Nephron progenitor cell (in vitro differentiated cells): Measurements from ENCODE around the gene GPC3.
A peak's percentile ranks its signal among the peaks of the same experiment; 100 is the strongest.

Source experiments
- DNase-seq: peaks from one replicate; pipeline ENCODE4 v3.0.0; 2021
- H3K27ac Mint-ChIP-seq: 2 replicates; pipeline ENCODE4 v1.8.0; 2021; ENCODE audit warnings: mild to moderate bottlenecking, moderate library complexity, mixed read lengths
- H3K27me3 Mint-ChIP-seq: 2 replicates; pipeline ENCODE4 v1.8.0; 2021; ENCODE audit warnings: mild to moderate bottlenecking, low read depth, mixed read lengths; ENCODE audit not compliant: poor library complexity
- H3K36me3 Mint-ChIP-seq: 2 replicates; pipeline ENCODE4 v1.8.0; 2021; ENCODE audit warnings: low read depth, mixed read lengths
- H3K4me1 Mint-ChIP-seq: 2 replicates; pipeline ENCODE4 v1.8.0; 2021; ENCODE audit warnings: mixed read lengths
- H3K4me3 Mint-ChIP-seq: 2 replicates; pipeline ENCODE4 v1.8.0; 2021; ENCODE audit warnings: mild to moderate bottlenecking, moderate library complexity, mixed read lengths
- H3K9me3 Mint-ChIP-seq: 2 replicates; pipeline ENCODE4 v1.8.0; 2021; ENCODE audit warnings: mild to moderate bottlenecking, moderate library complexity, mixed read lengths
- TF ChIP-seq, protein P1 (sequence below): fragments of 200-600 bp; sonication (generic); IDR thresholded peaks from 2 replicates; pipeline ENCODE4 v1.5.0; 2021; ENCODE audit warnings: antibody characterized with exemption

Gene GPC3

DNA sequence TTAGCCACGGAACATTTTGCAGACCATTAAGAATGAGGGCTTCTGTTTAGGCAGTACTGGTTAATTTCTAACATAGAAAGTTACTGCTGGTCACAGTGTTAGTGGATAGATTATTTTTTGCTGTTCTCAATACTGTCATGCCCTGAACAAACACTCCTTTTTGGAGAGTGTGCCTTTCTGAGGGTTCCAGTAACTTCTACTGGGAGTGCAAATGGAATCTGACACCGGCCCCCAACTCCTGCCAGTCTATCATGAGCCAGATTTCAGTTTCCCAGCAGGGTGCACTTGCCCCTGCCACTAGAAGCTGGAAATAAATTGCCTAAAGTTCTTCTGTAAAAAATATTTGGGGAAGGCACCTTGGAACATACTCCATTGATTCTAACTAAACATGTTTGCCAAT is 345.7 kb downstream of the GPC3 start:
- Mint-ChIP-seq H3K27ac (no peak overlapping the region), H3K27me3 (no peaks in the 10 kb centered on the region), H3K36me3 (peaks cover 6% of the 10 kb centered on the region), H3K4me3 (no peak overlapping the region), H3K4me1 (peaks cover 39% of the 10 kb centered on the region), H3K9me3 (no peaks in the 10 kb centered on the region)
- TF ChIP-seq, protein P1, sequence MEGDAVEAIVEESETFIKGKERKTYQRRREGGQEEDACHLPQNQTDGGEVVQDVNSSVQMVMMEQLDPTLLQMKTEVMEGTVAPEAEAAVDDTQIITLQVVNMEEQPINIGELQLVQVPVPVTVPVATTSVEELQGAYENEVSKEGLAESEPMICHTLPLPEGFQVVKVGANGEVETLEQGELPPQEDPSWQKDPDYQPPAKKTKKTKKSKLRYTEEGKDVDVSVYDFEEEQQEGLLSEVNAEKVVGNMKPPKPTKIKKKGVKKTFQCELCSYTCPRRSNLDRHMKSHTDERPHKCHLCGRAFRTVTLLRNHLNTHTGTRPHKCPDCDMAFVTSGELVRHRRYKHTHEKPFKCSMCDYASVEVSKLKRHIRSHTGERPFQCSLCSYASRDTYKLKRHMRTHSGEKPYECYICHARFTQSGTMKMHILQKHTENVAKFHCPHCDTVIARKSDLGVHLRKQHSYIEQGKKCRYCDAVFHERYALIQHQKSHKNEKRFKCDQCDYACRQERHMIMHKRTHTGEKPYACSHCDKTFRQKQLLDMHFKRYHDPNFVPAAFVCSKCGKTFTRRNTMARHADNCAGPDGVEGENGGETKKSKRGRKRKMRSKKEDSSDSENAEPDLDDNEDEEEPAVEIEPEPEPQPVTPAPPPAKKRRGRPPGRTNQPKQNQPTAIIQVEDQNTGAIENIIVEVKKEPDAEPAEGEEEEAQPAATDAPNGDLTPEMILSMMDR = no peak
- DNase-seq = no peak

DNA sequence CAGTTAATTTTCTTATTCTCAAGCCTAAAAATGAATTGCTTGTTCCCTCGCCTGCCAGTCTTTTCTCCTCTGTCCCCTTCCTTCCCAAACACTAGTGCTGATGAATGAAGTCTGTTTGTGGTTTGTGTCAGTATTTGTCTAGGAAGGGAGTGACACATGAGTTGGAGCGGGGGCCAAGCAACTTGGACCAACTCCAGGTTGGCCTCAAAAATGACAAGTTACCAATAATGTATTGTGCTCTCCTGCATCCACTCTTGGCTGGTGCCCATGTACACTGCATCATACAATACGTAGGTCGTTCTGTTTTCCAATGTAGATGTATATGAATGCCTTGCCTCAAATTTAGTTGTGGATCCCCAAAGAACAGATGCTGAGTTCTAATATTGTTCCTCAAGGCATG is 347.1 kb downstream of the GPC3 start:
- TF ChIP-seq, protein P1 = no peak
- H3K9me3 Mint-ChIP-seq = no peaks in the 10 kb centered on the region
- peaks cover 6% of the 10 kb centered on the region for H3K36me3 Mint-ChIP-seq
- H3K27me3 Mint-ChIP-seq = no peaks in the 10 kb centered on the region
- H3K27ac Mint-ChIP-seq = no peak overlapping the region
- peaks cover 39% of the 10 kb centered on the region for H3K4me1 Mint-ChIP-seq
- DNase-seq = no peak
- H3K4me3 Mint-ChIP-seq = no peak overlapping the region

DNA sequence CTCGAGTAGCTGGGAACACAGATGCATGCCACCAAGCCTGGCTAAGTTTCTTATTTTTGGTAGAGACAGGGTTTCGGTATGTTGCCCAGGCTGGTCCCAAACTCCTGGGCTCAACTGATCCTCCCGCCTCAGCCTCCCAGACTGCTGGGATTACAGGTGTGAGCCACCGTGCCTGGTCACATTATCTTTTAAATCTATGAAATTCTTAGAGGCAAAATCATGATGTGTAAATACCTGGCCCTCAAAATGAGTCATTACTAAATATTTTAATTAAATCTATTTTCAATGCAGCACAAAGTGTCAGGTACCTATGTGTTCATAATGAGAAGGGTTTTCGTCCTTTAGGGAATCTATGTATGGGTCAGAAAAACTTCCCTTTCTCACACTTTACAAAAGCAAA is 347.6 kb downstream of the GPC3 start:
- peaks cover 39% of the 10 kb centered on the region for H3K4me1 Mint-ChIP-seq
- DNase-seq = no peak
- TF ChIP-seq, protein P1 = no peak
- H3K4me3 Mint-ChIP-seq = no peak overlapping the region
- no peaks in the 10 kb centered on the region for H3K9me3 Mint-ChIP-seq
- H3K27ac Mint-ChIP-seq = no peak overlapping the region
- H3K27me3 Mint-ChIP-seq = no peaks in the 10 kb centered on the region
- peaks cover 6% of the 10 kb centered on the region for H3K36me3 Mint-ChIP-seq

DNA sequence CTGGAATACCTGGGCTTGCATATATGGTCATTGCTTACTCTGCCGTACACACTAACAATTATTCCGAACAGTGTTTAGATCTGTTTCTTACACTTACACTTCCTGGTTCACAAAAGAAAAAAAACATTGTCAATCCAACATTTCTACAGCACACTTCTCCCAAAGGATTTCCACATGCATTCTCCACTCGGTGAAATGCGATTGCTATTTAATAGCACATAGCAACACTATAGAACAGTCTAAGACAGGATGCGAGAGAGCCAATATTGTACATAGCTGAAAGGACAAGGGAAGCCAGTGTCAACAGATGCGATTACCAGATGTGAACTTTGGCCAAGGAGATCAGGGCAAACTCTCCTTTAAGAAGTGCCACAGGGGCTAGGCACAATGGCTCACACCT is 349.4 kb downstream of the GPC3 start:
- Mint-ChIP-seq H3K27ac (peak overlapping the region; percentile 13), H3K27me3 (no peaks in the 10 kb centered on the region), H3K9me3 (no peaks in the 10 kb centered on the region), H3K36me3 (peaks cover 6% of the 10 kb centered on the region), H3K4me1 (peaks cover 30% of the 10 kb centered on the region), H3K4me3 (no peak overlapping the region)
- DNase-seq = no peak
- TF ChIP-seq, protein P1 = no peak

DNA sequence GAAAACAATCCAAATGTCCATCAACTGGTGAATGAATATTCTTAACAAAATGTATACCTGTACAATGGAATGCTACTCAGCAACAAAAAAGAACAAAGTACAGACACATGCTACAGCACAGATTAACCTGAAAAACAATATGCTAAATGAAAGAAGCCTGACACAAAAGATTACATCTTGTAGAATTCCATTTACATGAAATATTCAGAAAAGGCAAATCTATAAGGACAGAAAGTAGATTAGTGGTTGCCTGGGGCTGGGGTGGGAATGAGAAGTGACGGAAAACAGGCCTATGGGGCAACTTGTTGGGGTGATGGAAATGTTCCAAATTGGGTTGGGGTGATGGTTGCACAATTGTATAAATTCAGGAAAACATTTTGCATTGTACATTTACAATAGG is 351.0 kb downstream of the GPC3 start:
- no peaks in the 10 kb centered on the region for H3K27me3 Mint-ChIP-seq
- H3K9me3 Mint-ChIP-seq = no peaks in the 10 kb centered on the region

DNA sequence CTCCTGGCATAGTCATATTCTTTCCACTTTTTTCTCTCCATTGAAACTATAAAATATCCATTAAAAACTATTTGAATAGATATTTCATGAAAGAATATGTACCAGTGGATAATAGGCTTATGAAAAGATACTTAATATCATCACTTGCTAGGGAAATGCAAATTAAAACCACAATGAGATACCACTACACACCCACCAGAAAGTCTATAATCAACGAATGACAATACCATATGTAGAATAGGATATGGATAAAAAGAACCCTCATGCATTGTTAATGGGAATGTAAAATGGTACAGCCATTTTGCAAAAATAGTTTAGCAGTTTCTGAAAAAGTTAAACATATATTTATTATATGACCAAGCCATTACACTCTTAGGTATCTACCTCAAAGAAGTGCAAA is 351.4 kb downstream of the GPC3 start:
- Mint-ChIP-seq H3K27ac (no peak overlapping the region), H3K9me3 (no peaks in the 10 kb centered on the region), H3K4me3 (no peak overlapping the region), H3K4me1 (peaks cover 22% of the 10 kb centered on the region), H3K27me3 (no peaks in the 10 kb centered on the region), H3K36me3 (peaks cover 3% of the 10 kb centered on the region)
- no peak for DNase-seq
- TF ChIP-seq, protein P1 = no peak

More for the DNA sequence above, 351.0 kb downstream of the GPC3 start:
- peaks cover 6% of the 10 kb centered on the region for H3K36me3 Mint-ChIP-seq
- TF ChIP-seq, protein P1 = no peak
- no peak for DNase-seq
- peaks cover 27% of the 10 kb centered on the region for H3K4me1 Mint-ChIP-seq
- H3K27ac Mint-ChIP-seq = no peak overlapping the region
- no peak overlapping the region for H3K4me3 Mint-ChIP-seq
